Testis (tissue), 2 donors: ENCODE measurements around the gene PLBD2.

Experiments
- POLR2A ChIP-seq: fragments of 450-650 bp; IDR thresholded peaks from one replicate; pipeline ENCODE4 v1.6.1; 2017; ENCODE audit warnings: antibody characterized with exemption, mild to moderate bottlenecking, moderate library complexity
- TF ChIP-seq, protein P1 (sequence below), 3 experiments: fragments of 450-650 bp in 2 of 3; fragments of 200-600 bp in 1 of 3; sonication (generic) in 1 of 3; IDR thresholded peaks; one replicate each; pipeline ENCODE4 v1.5.1; 2016 to 2019; ENCODE audit warnings: antibody characterized with exemption in 3 of 3, mild to moderate bottlenecking in 2 of 3, moderate library complexity in 1 of 3

DNA sequence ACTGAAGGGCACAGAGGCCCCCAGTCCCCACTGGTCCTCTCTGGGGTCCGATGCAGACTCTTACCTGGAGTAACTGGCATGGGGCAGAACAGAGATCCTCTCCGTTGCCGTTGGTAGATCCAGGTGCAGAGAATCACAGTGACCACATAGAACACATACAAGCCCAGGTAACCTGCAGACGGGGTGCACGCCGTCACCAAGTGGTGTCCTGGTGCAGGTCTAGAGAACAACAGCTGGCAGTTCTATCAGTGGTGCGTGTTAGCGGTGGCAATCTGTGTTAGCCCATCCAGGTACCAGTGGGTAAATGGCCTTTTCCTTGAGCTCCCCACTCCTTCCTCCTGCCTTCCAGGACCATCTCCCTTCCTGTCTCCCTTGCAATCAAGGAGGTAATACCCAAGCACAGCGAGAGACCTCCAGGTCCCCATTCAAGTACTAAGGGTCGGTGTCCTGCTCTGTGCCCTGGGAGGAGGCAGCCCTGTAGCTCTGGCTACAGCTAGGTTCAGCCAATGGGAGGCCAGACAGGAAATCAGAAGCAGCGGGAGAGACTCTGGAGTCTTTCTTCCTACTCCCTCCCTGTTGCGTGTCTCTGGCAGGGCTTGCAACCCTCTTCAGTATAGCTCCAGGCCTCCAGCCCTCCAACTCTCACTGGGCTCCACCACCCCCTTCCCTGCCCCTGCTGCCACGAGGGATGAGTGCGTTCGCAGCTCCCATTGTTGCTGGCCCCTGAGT is 39.3 kb upstream of the PLBD2 start:
- TF ChIP-seq, protein P1, sequence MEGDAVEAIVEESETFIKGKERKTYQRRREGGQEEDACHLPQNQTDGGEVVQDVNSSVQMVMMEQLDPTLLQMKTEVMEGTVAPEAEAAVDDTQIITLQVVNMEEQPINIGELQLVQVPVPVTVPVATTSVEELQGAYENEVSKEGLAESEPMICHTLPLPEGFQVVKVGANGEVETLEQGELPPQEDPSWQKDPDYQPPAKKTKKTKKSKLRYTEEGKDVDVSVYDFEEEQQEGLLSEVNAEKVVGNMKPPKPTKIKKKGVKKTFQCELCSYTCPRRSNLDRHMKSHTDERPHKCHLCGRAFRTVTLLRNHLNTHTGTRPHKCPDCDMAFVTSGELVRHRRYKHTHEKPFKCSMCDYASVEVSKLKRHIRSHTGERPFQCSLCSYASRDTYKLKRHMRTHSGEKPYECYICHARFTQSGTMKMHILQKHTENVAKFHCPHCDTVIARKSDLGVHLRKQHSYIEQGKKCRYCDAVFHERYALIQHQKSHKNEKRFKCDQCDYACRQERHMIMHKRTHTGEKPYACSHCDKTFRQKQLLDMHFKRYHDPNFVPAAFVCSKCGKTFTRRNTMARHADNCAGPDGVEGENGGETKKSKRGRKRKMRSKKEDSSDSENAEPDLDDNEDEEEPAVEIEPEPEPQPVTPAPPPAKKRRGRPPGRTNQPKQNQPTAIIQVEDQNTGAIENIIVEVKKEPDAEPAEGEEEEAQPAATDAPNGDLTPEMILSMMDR (IDR thresholded peaks at IDR 0.05) = no peak
- no peak for TF ChIP-seq POLR2A
